DND-41 (cell line): ENCODE data around the gene IPO11.

Experiments
- ATAC-seq: fragments of 200-7000 bp; cut with Tn5 transposase; 3 replicates; pipeline ENCODE4 v1.9.1; 2021; ENCODE audit warnings: low read depth; ENCODE audit not compliant: insufficient read depth
- DNase-seq: peaks from one replicate; pipeline ENCODE4 v3.0.0-alpha.2; 2020
- H2AFZ ChIP-seq: 2 replicates; pipeline ENCODE4 v1.6.0; 2012; ENCODE audit warnings: low read depth, low read length
- H3K27ac ChIP-seq: 2 replicates; pipeline ENCODE4 v1.5.1; 2012; ENCODE audit warnings: low read length, inconsistent platforms
- H3K27me3 ChIP-seq: fragments of 200-600 bp; sonication (generic); 2 replicates; pipeline ENCODE4 v1.6.0; 2012; ENCODE audit warnings: low read length, mild to moderate bottlenecking, inconsistent platforms; ENCODE audit not compliant: insufficient read depth, poor library complexity
- H3K36me3 ChIP-seq: 2 replicates; pipeline ENCODE4 v1.5.1; 2012; ENCODE audit warnings: low read length, inconsistent platforms; ENCODE audit not compliant: insufficient read depth
- H3K4me1 ChIP-seq: 2 replicates; pipeline ENCODE4 v1.5.1; 2012; ENCODE audit warnings: mild to moderate bottlenecking, low read length; ENCODE audit not compliant: insufficient read depth
- H3K4me2 ChIP-seq: 2 replicates; pipeline ENCODE4 v1.6.0; 2012; ENCODE audit warnings: mild to moderate bottlenecking, moderate library complexity, low read length, inconsistent platforms; ENCODE audit not compliant: insufficient read depth
- H3K4me3 ChIP-seq, 2 experiments: fragments of 200-600 bp in 1 of 2; shearing (Covaris generic) in 1 of 2; 2 replicates each; pipeline ENCODE4 v1.5.1; 2012 to 2016; ENCODE audit warnings: inconsistent platforms in 2 of 2, low read length in 2 of 2, mild to moderate bottlenecking in 2 of 2, low read depth in 1 of 2, moderate library complexity in 1 of 2
- H3K79me2 ChIP-seq: 2 replicates; pipeline ENCODE4 v1.6.0; 2012; ENCODE audit warnings: low read length, inconsistent platforms; ENCODE audit not compliant: insufficient read depth
- H3K9ac ChIP-seq: 2 replicates; pipeline ENCODE4 v1.6.0; 2012; ENCODE audit warnings: low read depth, mild to moderate bottlenecking, inconsistent platforms, low read length, moderate library complexity
- H3K9me3 ChIP-seq: 2 replicates; pipeline ENCODE4 v1.5.1; 2012; ENCODE audit warnings: low read length, moderate library complexity, mild to moderate bottlenecking, inconsistent platforms; ENCODE audit not compliant: insufficient read depth, severe bottlenecking
- H4K20me1 ChIP-seq: 2 replicates; pipeline ENCODE4 v1.6.0; 2012; ENCODE audit warnings: low read length; ENCODE audit not compliant: insufficient read depth
- EZH2 ChIP-seq: IDR thresholded peaks from 3 replicates; pipeline ENCODE4 v1.6.1; 2012; ENCODE audit warnings: borderline replicate concordance, low read depth, mild to moderate bottlenecking, moderate library complexity, low read length, inconsistent platforms; ENCODE audit not compliant: severe bottlenecking
- TF ChIP-seq, protein P1 (sequence below): IDR thresholded peaks from 2 replicates; pipeline ENCODE4 v1.5.1; 2012; ENCODE audit warnings: borderline replicate concordance, low read length, moderate library complexity, mild to moderate bottlenecking; ENCODE audit not compliant: poor library complexity, severe bottlenecking; ENCODE audit errors: extremely low read depth

The IPO11 gene

DNA sequence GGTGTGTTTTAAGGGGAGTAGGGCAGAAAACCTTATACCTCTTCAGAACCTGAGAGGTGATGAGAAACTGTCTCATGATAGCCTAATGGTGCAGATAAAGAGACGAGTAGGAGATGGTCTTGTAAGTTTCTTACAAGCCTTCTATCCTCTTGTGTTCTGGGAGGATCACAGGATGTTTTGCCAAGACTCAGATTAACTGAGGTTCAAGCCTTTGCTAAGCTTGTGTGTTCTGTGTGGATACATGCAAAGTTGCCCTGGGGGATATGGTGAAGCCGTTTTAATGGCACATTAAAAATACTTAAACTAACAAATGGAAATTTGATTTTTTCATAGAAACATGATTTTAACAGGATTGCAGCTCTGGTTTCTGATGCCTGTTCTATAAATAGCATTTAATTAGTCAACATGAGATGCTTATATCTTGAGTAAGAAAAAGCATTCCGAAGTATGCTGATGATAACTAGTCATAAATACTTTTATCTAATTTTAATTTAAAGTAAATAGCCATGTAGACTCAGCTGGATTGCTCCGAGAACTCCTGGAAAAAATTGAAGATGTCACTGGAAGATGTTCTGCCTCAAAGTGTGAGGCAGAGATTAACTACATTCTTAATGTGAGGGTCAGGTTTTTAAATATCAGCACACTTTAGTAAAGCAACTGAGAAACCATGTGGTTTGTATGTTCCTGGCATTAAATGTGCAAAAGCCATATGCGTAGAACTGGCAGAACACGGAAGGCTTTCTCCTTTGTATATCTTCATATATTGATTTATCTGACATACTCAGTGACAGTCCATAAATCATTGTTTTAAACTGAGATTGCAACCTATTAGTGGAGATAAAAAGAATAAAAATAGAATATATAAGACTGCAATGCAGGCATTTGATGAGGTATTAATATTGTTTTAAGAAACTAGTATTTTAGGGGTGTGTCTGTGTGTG is 53.7 kb downstream of the IPO11 start:
- H3K4me2 ChIP-seq, result no peak overlapping the region
- no peaks in the 10 kb centered on the region for H3K27me3 ChIP-seq
- no peaks in the 10 kb centered on the region for H3K4me1 ChIP-seq
- H3K4me3 ChIP-seq, result no peak overlapping the region
- H3K36me3 ChIP-seq, result peaks cover 39% of the 10 kb centered on the region
- no peak overlapping the region for H2AFZ ChIP-seq
- H3K79me2 ChIP-seq, result peaks cover 14% of the 10 kb centered on the region
- ATAC-seq (no peak), DNase-seq (no peak)
- no peak overlapping the region for H3K27ac ChIP-seq
- H4K20me1 ChIP-seq, result no peaks in the 10 kb centered on the region
- no peaks in the 10 kb centered on the region for H3K9me3 ChIP-seq
- no peak overlapping the region for H3K9ac ChIP-seq
- TF ChIP-seq, protein P1, sequence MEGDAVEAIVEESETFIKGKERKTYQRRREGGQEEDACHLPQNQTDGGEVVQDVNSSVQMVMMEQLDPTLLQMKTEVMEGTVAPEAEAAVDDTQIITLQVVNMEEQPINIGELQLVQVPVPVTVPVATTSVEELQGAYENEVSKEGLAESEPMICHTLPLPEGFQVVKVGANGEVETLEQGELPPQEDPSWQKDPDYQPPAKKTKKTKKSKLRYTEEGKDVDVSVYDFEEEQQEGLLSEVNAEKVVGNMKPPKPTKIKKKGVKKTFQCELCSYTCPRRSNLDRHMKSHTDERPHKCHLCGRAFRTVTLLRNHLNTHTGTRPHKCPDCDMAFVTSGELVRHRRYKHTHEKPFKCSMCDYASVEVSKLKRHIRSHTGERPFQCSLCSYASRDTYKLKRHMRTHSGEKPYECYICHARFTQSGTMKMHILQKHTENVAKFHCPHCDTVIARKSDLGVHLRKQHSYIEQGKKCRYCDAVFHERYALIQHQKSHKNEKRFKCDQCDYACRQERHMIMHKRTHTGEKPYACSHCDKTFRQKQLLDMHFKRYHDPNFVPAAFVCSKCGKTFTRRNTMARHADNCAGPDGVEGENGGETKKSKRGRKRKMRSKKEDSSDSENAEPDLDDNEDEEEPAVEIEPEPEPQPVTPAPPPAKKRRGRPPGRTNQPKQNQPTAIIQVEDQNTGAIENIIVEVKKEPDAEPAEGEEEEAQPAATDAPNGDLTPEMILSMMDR, result no peak

DNA sequence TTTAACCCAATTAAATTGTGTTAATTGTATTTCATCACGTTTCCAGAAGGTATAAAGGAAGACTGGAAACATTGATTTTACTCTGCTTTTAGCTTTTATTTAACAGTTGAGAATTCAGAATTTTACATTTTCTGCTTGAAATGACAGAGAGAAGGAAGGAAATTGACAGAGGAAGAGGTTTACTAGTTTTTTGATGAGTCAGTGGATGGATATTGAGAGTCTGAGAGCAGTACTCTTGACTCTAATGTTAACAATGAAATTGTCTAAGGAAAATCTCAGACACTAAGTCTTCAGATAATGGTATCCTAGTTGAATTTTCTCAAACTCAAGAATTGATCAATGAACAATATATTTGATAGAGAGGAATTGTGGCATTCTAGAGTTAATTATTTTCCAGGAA is 60.6 kb downstream of the IPO11 start:
- Histone ChIP-seq H3K36me3 (peaks cover 40% of the 10 kb centered on the region), H3K79me2 (no peaks in the 10 kb centered on the region), H3K27ac (no peak overlapping the region), H3K4me1 (no peaks in the 10 kb centered on the region), H4K20me1 (no peaks in the 10 kb centered on the region), H3K27me3 (no peaks in the 10 kb centered on the region), H3K9me3 (no peaks in the 10 kb centered on the region), H3K4me3 (no peak overlapping the region), H3K4me2 (no peak overlapping the region), H3K9ac (no peak overlapping the region), H2AFZ (no peak overlapping the region)
- ATAC-seq (no peak), DNase-seq (no peak)
- TF ChIP-seq, protein P1, result no peak
- no peak for TF ChIP-seq EZH2

DNA sequence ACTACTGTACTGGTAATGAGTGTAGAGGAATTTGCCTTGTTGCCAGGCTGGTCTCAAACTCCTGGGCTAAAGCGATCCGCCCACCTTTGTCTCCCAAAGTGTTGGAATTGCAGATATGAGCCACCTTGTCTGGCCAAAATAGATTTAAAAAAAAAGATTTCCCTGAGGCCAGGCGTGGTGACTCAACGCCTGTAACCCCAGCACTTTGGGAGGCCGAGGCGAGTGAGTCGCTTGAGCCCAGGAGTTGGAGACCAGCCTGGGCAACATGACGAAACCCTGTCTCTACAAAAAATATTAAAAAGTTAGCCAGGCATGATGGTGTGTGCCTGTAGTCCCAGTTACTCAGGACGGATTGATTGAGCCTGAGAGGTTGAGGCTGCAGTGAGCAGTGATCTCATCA is 62.5 kb downstream of the IPO11 start:
- Histone ChIP-seq H3K4me1 (no peaks in the 10 kb centered on the region), H3K9me3 (no peaks in the 10 kb centered on the region), H3K9ac (no peak overlapping the region), H3K36me3 (peaks cover 36% of the 10 kb centered on the region; the same call in 1 of the 2 replicates), H3K79me2 (no peaks in the 10 kb centered on the region), H3K27ac (no peak overlapping the region), H2AFZ (no peak overlapping the region), H3K4me2 (no peak overlapping the region), H3K4me3 (no peak overlapping the region), H3K27me3 (no peaks in the 10 kb centered on the region), H4K20me1 (no peaks in the 10 kb centered on the region)
- ATAC-seq, result no peak
- no peak for DNase-seq
- TF ChIP-seq, protein P1, result no peak

DNA sequence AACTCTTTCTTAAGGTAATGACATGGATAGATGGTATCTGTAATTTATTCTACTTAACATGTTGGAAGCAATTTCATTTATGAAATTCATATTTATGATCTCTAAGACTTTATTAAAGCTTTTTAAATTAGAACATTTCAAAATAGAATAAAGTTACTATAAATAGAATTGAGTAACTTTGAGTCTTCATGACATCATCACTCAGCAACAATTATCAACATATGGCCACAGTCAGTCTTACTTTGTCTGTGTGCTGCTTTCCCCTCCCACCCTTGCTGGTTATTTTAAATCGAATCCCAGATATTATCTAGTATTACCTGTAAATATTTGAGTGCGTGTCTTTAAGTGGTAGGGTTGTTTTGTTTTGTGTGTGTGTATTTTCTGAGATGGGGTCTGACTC is 65.2 kb downstream of the IPO11 start:
- TF ChIP-seq, protein P1, result no peak
- no peak for TF ChIP-seq EZH2
- no peaks in the 10 kb centered on the region for H3K9me3 ChIP-seq
- ATAC-seq (no peak), DNase-seq (no peak)
- no peaks in the 10 kb centered on the region for H3K79me2 ChIP-seq
- no peak overlapping the region for H3K4me2 ChIP-seq
- H3K36me3 ChIP-seq, result peaks cover 33% of the 10 kb centered on the region; the same call in 1 of the 2 replicates
- no peaks in the 10 kb centered on the region for H4K20me1 ChIP-seq
- H3K4me3 ChIP-seq, result no peak overlapping the region
- H3K27ac ChIP-seq, result no peak overlapping the region
- H2AFZ ChIP-seq, result no peak overlapping the region
- H3K4me1 ChIP-seq, result no peaks in the 10 kb centered on the region
- no peaks in the 10 kb centered on the region for H3K27me3 ChIP-seq
- no peak overlapping the region for H3K9ac ChIP-seq
